Cardiac fibroblast (primary cell): ENCODE measurements around the gene GRAMD1B.

Source experiments
- DNase-seq, 2 donors: peaks; one replicate each; pipeline versions ENCODE4 v3.0.0 to v3.0.0-alpha.2; 2010; ENCODE audit warnings: low read depth in 2 of 2
- H3K4me3 ChIP-seq, 2 donors: replicated peaks in 1 of 2; 1 replicate in 1 of 2; 2 replicates in 1 of 2; pipeline ENCODE4 v1.5.1; 2011; ENCODE audit warnings: low read depth in 2 of 2, low read length in 2 of 2, mild to moderate bottlenecking in 2 of 2, moderate library complexity in 1 of 2
- CTCF ChIP-seq: IDR thresholded peaks from one replicate; pipeline ENCODE4 v1.5.1; 2011; ENCODE audit warnings: low read depth, mild to moderate bottlenecking, low read length, inconsistent platforms

GRAMD1B gene

GRCh38 chr11:123430721-123431497 is 840 bp downstream of the GRAMD1B start:
- peak overlapping the region; percentile 67 to 69 for H3K4me3 ChIP-seq

GRCh38 chr11:123431619-123432018 is 1.6 kb downstream of the GRAMD1B start:
- no peak for DNase-seq
- no peak for TF ChIP-seq CTCF
- H3K4me3 ChIP-seq: peak overlapping the region; percentile 67 to 69

More at GRCh38 chr11:123430721-123431497, 840 bp downstream of the GRAMD1B start:
- DNase-seq: peak; percentile 49 to 53
- TF ChIP-seq CTCF: no peak

DNA sequence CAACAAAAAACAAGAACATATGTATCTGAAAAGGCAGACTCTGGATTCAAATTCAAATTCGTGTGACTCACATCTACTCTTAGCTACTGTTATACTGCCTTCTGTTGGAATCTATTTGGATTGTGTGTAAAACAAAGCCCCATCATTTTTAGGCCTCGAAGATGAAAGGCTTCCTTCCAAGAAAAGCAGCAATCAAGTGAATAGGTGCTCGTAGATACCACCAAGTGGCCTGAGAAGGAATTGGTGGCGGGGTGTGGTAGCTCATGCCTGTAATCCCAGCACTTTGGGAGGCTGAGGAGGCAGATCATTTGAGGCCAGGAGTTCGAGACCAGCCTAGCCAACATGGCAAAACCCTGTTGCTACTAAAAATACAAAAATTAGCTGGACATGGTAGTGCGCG is 4.2 kb downstream of the GRAMD1B start:
- peak; percentile 34 for TF ChIP-seq CTCF
- H3K4me3 ChIP-seq: no peak overlapping the region
- DNase-seq: peak in 1 of 2 donors; percentile 46

- DNase-seq: no peak
- no peak for TF ChIP-seq CTCF
- no peak overlapping the region for H3K4me3 ChIP-seq
Observed at GRCh38 chr11:123434911-123435310, 4.8 kb downstream of the GRAMD1B start.

GRCh38 chr11:123437236-123437979 is 7.3 kb downstream of the GRAMD1B start:
- H3K4me3 ChIP-seq: no peak overlapping the region
- DNase-seq: no peak
- no peak for TF ChIP-seq CTCF

- TF ChIP-seq CTCF: no peak
- no peak for DNase-seq
Observed at GRCh38 chr11:123438131-123438627, 8.1 kb downstream of the GRAMD1B start.

More at GRCh38 chr11:123438131-123438627, 8.1 kb downstream of the GRAMD1B start:
- no peak overlapping the region for H3K4me3 ChIP-seq
